CD4-positive, alpha-beta T cell (primary cell): ENCODE results near the gene MLLT3. TPM values are rescaled to one million over a fixed set of nuclear protein-coding genes. Genes with fewer than 3 reads are reported as not detected.
"Not testable (repeated sequence)": the region's sequence is repeated elsewhere in the genome, so short reads cannot be mapped to it uniquely, and the experiment has no call there.

Source experiments
- ATAC-seq: fragments of 200-7000 bp; cut with Tn5 transposase; one replicate; pipeline ENCODE4 v1.10.0; 2022; ENCODE audit warnings: mild to moderate bottlenecking; ENCODE audit not compliant: poor library complexity
- CTCF ChIA-PET: fragments of 350-600 bp; sonication (Branson Sonifier 250); formaldehyde crosslinking; loops from one replicate; lab custom pipeline; 2021; ENCODE audit warnings: antibody characterized with exemption, inconsistent platforms; lab: Charles Lee
- POLR2A ChIA-PET: fragments of 350-600 bp; sonication (Branson Sonifier 250); formaldehyde crosslinking; loops from one replicate; lab custom pipeline; 2021; ENCODE audit warnings: antibody characterized with exemption, inconsistent platforms; lab: Charles Lee
- DNase-seq, 14 experiments: peaks; one replicate each; pipeline ENCODE4 v3.0.0-alpha.2; 2013 to 2020; ENCODE audit warnings: mixed read lengths in 2 of 14
- H3K27ac ChIP-seq, 2 donors: one replicate each; pipeline versions ENCODE4 v1.5.1 to v1.7.0; 2013; ENCODE audit warnings: low read length in 2 of 2, low read depth in 1 of 2, mild to moderate bottlenecking in 1 of 2
- H3K27me3 ChIP-seq, 2 experiments: 1 replicate in 1 of 2; 2 replicates in 1 of 2; pipeline versions ENCODE4 v1.6.1 to v1.7.0; 2013; ENCODE audit warnings: low read length in 2 of 2, control low read depth in 1 of 2, mild to moderate bottlenecking in 1 of 2, moderate library complexity in 1 of 2; ENCODE audit not compliant: insufficient read depth in 2 of 2, control insufficient read depth in 1 of 2
- H3K36me3 ChIP-seq: one replicate; pipeline ENCODE4 v1.6.1; 2013; ENCODE audit warnings: low read length, control low read depth; ENCODE audit not compliant: insufficient read depth
- H3K4me1 ChIP-seq: one replicate; pipeline ENCODE4 v1.6.1; 2013; ENCODE audit warnings: low read length, control low read depth; ENCODE audit not compliant: insufficient read depth
- H3K4me3 ChIP-seq: one replicate; pipeline ENCODE4 v1.5.1; 2013; ENCODE audit warnings: mild to moderate bottlenecking, low read length, moderate library complexity
- H3K9me3 ChIP-seq, 2 experiments: 1 replicate in 1 of 2; 2 replicates in 1 of 2; pipeline versions ENCODE4 v1.6.1 to v1.7.0; 2013; ENCODE audit warnings: low read length in 2 of 2, mild to moderate bottlenecking in 2 of 2, control low read depth in 1 of 2, moderate library complexity in 1 of 2; ENCODE audit not compliant: control insufficient read depth in 1 of 2, insufficient read depth in 1 of 2
- H3K27ac Mint-ChIP-seq: one replicate; pipeline ENCODE4 v1.8.0; 2020; ENCODE audit warnings: mixed read lengths
- H3K27me3 Mint-ChIP-seq: one replicate; pipeline ENCODE4 v1.8.0; 2021; ENCODE audit warnings: mixed read lengths
- H3K36me3 Mint-ChIP-seq: one replicate; pipeline ENCODE4 v1.8.0; 2021; ENCODE audit warnings: low read depth, mixed read lengths
- H3K4me1 Mint-ChIP-seq: one replicate; pipeline ENCODE4 v1.8.0; 2021; ENCODE audit warnings: low read depth, mixed read lengths
- H3K4me3 Mint-ChIP-seq: one replicate; pipeline ENCODE4 v1.8.0; 2020; ENCODE audit warnings: mild to moderate bottlenecking, mixed read lengths
- H3K9me3 Mint-ChIP-seq: one replicate; pipeline ENCODE4 v1.8.0; 2020; ENCODE audit warnings: mixed read lengths
- CTCF ChIP-seq: fragments of 200-600 bp; IDR thresholded peaks from one replicate; pipeline ENCODE4 v1.8.0; 2022; ENCODE audit warnings: antibody characterized with exemption, mild to moderate bottlenecking
- intact Hi-C, 2 experiments: fragments of 100-400 bp; cut with DNase I in 1 of 2; cut with micrococcal nuclease in 1 of 2; formaldehyde crosslinking; loops; one replicate each; pipeline versions ENCODE4 v1.15.1 to v1.9.0; 2023 to 2025; cut with DNase I, micrococcal nuclease
- total RNA-seq, 174 experiments: library from RNA in 2 of 174; stranded (reverse) in 2 of 174; gene quantifications; one replicate each; pipeline ENCODE4 v1.2.3 and lab custom pipeline; 2021 to 2026

The MLLT3 gene
- total RNA-seq, 2 experiments from 2014 or later, result 59.2 to 60.6 TPM

DNA sequence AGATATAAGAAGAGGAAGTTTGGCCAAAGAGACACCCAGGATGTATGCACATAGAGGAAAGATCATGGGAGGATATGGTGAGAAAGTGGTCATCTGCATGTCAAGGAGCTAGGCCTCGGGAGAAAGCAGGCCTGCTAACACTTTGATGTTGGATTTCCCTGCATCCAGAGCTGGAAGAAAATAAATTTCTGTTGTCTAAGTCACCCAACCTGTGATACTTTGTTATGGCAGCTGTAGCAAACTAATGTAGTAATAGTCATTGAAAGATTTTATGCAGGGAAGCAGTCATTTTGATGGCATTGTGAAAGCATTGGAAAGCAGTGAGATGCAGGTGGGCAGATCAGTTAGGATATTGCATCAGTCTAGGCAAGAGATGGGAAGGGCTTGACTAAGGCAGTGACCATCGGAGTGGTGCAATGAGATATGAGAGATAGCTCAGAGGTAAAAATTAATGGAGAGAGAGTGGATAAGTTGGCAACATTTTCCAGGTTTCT, 37.2 kb upstream of the MLLT3 start:
- POLR2A ChIA-PET, result interaction anchor here (0.6 to 0.9 kb wide), 3 partner anchors 18 to 38 kb away, joined by 3 read pairs; partner anchors contain the start of gene MLLT3
- no peaks in the 10 kb centered on the region for H3K27me3 Mint-ChIP-seq
- H3K9me3 ChIP-seq, result no peaks in the 10 kb centered on the region
- intact Hi-C loops, result no loop called here
- no peak overlapping the region for H3K4me3 ChIP-seq
- ATAC-seq (no peak), DNase-seq (no peak)
- peaks cover 9% of the 10 kb centered on the region for H3K4me1 ChIP-seq
- H3K36me3 Mint-ChIP-seq, result no peaks in the 10 kb centered on the region
- H3K4me1 Mint-ChIP-seq, result peaks cover 6% of the 10 kb centered on the region
- no peak overlapping the region for H3K27ac ChIP-seq
- no peak for TF ChIP-seq CTCF
- CTCF ChIA-PET, result interaction anchor here (1.0 to 1.7 kb wide), 3 partner anchors 9 to 35 kb away, joined by 3 read pairs; no protein-coding TSS in a partner anchor
- no peak overlapping the region for H3K27ac Mint-ChIP-seq
- H3K36me3 ChIP-seq, result no peaks in the 10 kb centered on the region
- no peaks in the 10 kb centered on the region for H3K27me3 ChIP-seq
- no peak overlapping the region for H3K4me3 Mint-ChIP-seq
- no peaks in the 10 kb centered on the region for H3K9me3 Mint-ChIP-seq

DNA sequence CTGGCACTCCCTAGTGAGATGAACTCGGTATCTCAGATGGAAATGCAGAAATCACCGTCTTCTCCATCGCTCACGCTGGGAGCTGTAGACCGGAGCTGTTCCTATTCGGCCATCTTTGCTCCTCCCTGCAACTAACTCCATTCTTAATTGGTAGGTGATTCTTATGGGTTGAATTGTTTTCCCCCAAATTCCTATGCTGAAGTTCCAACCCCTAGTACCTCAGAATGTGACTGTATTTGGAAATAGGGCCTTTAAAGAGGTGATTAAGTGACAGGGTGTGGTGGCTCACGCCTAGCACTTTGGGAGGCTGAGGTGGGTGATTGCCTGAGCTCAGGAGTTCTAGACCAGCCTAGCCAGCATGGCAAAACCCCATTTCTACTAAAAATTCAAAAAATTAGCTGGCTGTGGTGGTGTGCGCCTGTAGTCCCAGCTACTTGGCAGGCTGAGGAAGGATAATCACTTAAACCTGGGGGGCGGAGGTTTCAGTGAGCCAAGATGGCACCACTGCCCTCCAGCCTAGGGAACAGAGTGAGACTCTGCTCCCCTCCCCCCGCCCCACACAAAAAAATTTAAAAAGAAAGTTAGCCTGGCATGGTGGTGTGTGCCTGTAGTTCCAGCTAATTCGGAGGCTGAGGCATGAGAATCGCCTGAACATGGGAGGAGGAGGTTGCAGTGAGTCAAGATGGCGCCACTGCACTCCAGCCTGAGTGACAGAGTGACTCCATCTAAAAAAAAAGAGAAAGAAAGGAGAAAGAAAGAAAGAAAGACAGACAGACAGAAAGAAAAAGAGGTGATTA, 36.6 kb upstream of the MLLT3 start:
- Mint-ChIP-seq H3K36me3 (no peaks in the 10 kb centered on the region), H3K27ac (no peak overlapping the region), H3K9me3 (no peaks in the 10 kb centered on the region), H3K27me3 (no peaks in the 10 kb centered on the region), H3K4me1 (peaks cover 6% of the 10 kb centered on the region), H3K4me3 (peak overlapping the region; percentile 91)
- Histone ChIP-seq H3K4me3 (peak overlapping the region; percentile 55), H3K9me3 (no peaks in the 10 kb centered on the region), H3K27me3 (no peaks in the 10 kb centered on the region), H3K27ac (no peak overlapping the region), H3K36me3 (no peaks in the 10 kb centered on the region), H3K4me1 (peaks cover 9% of the 10 kb centered on the region)
- ATAC-seq (peak; percentile 29), DNase-seq (peak in 4 of 14 experiments; percentile 5 to 28 (median 12))
- CTCF ChIA-PET, result interaction anchor here (1.0 to 1.7 kb wide), 3 partner anchors 10 to 34 kb away, joined by 3 read pairs; no protein-coding TSS in a partner anchor
- TF ChIP-seq CTCF, result no peak
- POLR2A ChIA-PET, result interaction anchor here (0.8 to 1.0 kb wide), 4 partner anchors 25 to 59 kb away, joined by 3 to 5 read pairs (median 4); partner anchors contain the start of genes FOCAD and MLLT3
- intact Hi-C loops, result no loop called here

- ATAC-seq, H3K27me3 Mint-ChIP-seq, H3K36me3 Mint-ChIP-seq, intact Hi-C loops, H3K4me1 ChIP-seq, H3K9me3 Mint-ChIP-seq, H3K27ac ChIP-seq, H3K4me1 Mint-ChIP-seq, H3K27me3 ChIP-seq, H3K9me3 ChIP-seq, H3K27ac Mint-ChIP-seq, H3K36me3 ChIP-seq: not testable (repeated sequence)
- peak overlapping the region; percentile 91 for H3K4me3 Mint-ChIP-seq
- peak in 10 of 14 experiments; percentile 9 to 48 (median 24) for DNase-seq
- POLR2A ChIA-PET, result interaction anchor here (0.8 to 1.0 kb wide), 4 partner anchors 26 to 60 kb away, joined by 3 to 5 read pairs (median 4); partner anchors contain the start of genes FOCAD and MLLT3
- CTCF ChIA-PET, result interaction anchor here (1.7 kb wide), 1 partner anchor 34 kb away, joined by 3 read pairs; no protein-coding TSS in a partner anchor
- peak overlapping the region; percentile 55 for H3K4me3 ChIP-seq
Observed at GRCh38 chr9:20658246-20658667, 36.0 kb upstream of the MLLT3 start.
